Measurements from ENCODE around the gene HS3ST2.
A peak's percentile ranks its signal among the peaks of the same experiment; 100 is the strongest.

The HS3ST2 gene

DNA sequence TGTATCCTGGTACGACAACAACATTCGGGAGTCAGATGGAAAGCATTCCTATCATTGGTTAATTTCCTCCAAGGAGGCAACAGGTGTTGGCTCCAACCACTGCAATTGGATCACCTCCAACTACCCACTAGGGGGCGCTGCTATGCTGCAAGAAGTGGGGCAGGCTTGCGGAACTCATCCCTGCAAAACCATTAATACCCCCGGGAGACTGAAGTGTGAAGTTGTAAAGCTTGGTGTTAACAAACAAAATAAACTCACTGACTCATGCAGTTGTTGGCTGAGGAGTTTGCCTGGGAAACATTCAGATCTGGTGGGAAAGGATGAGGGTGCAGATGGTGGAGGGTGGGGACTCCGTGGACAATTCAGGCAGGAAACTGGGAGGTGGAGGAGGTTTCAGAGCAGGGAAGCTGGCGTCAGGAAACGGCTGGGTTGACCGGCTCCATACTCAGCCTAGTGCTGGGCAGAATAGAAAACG lies 84.9 kb downstream of the HS3ST2 start (continued):
- TF ChIP-seq SETDB1 (IDR thresholded peaks at IDR 0.05; ENCODE audit: insufficient read length, low read length) (no peak), OVOL3 (tag by site-specific recombination; IDR thresholded peaks at IDR 0.05) (no peak), ZIC2 (tag by site-specific recombination; IDR thresholded peaks at IDR 0.05) (0 out of 2 replicates have a peak, but pooled peaks have one; percentile 18), ZNF214 (tag by site-specific recombination; IDR thresholded peaks at IDR 0.05; ENCODE audit: borderline replicate concordance) (no peak), ZNF324 (tag by site-specific recombination; IDR thresholded peaks at IDR 0.05) (no peak), ZNF530 (tag by site-specific recombination; IDR thresholded peaks at IDR 0.05; ENCODE audit: low read depth) (no peak), ZNF211 (tag by site-specific recombination; IDR thresholded peaks at IDR 0.05; ENCODE audit: low read depth) (no peak), ZNF112 (tag by site-specific recombination; IDR thresholded peaks at IDR 0.05) (no peak), ZNF335 (tag by site-specific recombination; conservative IDR thresholded peaks at IDR 0.05) (peak; percentile 73), ZNF596 (tag by site-specific recombination; IDR thresholded peaks at IDR 0.05) (no peak), ZNF266 (tag by site-specific recombination; IDR thresholded peaks at IDR 0.05; ENCODE audit: low read depth) (no peak), ZNF747 (tag by site-specific recombination; IDR thresholded peaks at IDR 0.05) (no peak), ZFP3 (tag by site-specific recombination; IDR thresholded peaks at IDR 0.05; ENCODE audit: low read depth) (no peak), ZNF548 (tag by site-specific recombination; IDR thresholded peaks at IDR 0.05) (no peak), KLF10 (tag by site-specific recombination; IDR thresholded peaks at IDR 0.05) (no peak), ZNF830 (tag by site-specific recombination; IDR thresholded peaks at IDR 0.05; ENCODE audit: low read depth) (no peak), ZNF350 (tag by site-specific recombination; IDR thresholded peaks at IDR 0.05) (no peak), ZNF292 (tag by site-specific recombination; IDR thresholded peaks at IDR 0.05; ENCODE audit: borderline replicate concordance, low read depth) (no peak), ZXDB (tag by site-specific recombination; IDR thresholded peaks at IDR 0.05) (peak; percentile 67), ZNF654 (tag by site-specific recombination; IDR thresholded peaks at IDR 0.05; ENCODE audit: low read depth) (peak; percentile 99), ZNF549 (tag by site-specific recombination; IDR thresholded peaks at IDR 0.05) (no peak), ZFP41 (tag by site-specific recombination; IDR thresholded peaks at IDR 0.05; ENCODE audit: borderline replicate concordance) (no peak), IKZF3 (tag by site-specific recombination; IDR thresholded peaks at IDR 0.05) (peak; percentile 51; the same call in 1 of the 2 replicates), ZNF114 (tag by site-specific recombination; IDR thresholded peaks at IDR 0.05) (no peak), ZNF16 (tag by site-specific recombination; IDR thresholded peaks at IDR 0.05; ENCODE audit: low read depth) (no peak)
- TF ChIP-seq, protein P1, sequence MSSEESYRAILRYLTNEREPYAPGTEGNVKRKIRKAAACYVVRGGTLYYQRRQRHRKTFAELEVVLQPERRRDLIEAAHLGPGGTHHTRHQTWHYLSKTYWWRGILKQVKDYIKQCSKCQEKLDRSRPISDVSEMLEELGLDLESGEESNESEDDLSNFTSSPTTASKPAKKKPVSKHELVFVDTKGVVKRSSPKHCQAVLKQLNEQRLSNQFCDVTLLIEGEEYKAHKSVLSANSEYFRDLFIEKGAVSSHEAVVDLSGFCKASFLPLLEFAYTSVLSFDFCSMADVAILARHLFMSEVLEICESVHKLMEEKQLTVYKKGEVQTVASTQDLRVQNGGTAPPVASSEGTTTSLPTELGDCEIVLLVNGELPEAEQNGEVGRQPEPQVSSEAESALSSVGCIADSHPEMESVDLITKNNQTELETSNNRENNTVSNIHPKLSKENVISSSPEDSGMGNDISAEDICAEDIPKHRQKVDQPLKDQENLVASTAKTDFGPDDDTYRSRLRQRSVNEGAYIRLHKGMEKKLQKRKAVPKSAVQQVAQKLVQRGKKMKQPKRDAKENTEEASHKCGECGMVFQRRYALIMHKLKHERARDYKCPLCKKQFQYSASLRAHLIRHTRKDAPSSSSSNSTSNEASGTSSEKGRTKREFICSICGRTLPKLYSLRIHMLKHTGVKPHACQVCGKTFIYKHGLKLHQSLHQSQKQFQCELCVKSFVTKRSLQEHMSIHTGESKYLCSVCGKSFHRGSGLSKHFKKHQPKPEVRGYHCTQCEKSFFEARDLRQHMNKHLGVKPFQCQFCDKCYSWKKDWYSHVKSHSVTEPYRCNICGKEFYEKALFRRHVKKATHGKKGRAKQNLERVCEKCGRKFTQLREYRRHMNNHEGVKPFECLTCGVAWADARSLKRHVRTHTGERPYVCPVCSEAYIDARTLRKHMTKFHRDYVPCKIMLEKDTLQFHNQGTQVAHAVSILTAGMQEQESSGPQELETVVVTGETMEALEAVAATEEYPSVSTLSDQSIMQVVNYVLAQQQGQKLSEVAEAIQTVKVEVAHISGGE (tag by site-specific recombination; conservative IDR thresholded peaks at IDR 0.05; ENCODE audit: low read depth): no peak
- TF ChIP-seq, protein P2, sequence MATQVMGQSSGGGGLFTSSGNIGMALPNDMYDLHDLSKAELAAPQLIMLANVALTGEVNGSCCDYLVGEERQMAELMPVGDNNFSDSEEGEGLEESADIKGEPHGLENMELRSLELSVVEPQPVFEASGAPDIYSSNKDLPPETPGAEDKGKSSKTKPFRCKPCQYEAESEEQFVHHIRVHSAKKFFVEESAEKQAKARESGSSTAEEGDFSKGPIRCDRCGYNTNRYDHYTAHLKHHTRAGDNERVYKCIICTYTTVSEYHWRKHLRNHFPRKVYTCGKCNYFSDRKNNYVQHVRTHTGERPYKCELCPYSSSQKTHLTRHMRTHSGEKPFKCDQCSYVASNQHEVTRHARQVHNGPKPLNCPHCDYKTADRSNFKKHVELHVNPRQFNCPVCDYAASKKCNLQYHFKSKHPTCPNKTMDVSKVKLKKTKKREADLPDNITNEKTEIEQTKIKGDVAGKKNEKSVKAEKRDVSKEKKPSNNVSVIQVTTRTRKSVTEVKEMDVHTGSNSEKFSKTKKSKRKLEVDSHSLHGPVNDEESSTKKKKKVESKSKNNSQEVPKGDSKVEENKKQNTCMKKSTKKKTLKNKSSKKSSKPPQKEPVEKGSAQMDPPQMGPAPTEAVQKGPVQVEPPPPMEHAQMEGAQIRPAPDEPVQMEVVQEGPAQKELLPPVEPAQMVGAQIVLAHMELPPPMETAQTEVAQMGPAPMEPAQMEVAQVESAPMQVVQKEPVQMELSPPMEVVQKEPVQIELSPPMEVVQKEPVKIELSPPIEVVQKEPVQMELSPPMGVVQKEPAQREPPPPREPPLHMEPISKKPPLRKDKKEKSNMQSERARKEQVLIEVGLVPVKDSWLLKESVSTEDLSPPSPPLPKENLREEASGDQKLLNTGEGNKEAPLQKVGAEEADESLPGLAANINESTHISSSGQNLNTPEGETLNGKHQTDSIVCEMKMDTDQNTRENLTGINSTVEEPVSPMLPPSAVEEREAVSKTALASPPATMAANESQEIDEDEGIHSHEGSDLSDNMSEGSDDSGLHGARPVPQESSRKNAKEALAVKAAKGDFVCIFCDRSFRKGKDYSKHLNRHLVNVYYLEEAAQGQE (tag by site-specific recombination; IDR thresholded peaks at IDR 0.05): no peak
- TF ChIP-seq, protein P3, sequence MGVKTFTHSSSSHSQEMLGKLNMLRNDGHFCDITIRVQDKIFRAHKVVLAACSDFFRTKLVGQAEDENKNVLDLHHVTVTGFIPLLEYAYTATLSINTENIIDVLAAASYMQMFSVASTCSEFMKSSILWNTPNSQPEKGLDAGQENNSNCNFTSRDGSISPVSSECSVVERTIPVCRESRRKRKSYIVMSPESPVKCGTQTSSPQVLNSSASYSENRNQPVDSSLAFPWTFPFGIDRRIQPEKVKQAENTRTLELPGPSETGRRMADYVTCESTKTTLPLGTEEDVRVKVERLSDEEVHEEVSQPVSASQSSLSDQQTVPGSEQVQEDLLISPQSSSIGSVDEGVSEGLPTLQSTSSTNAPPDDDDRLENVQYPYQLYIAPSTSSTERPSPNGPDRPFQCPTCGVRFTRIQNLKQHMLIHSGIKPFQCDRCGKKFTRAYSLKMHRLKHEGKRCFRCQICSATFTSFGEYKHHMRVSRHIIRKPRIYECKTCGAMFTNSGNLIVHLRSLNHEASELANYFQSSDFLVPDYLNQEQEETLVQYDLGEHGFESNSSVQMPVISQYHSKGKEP (tag by site-specific recombination; IDR thresholded peaks at IDR 0.05): peak; percentile 49; the same call in 1 of the 2 replicates
- TF ChIP-seq, protein P4, sequence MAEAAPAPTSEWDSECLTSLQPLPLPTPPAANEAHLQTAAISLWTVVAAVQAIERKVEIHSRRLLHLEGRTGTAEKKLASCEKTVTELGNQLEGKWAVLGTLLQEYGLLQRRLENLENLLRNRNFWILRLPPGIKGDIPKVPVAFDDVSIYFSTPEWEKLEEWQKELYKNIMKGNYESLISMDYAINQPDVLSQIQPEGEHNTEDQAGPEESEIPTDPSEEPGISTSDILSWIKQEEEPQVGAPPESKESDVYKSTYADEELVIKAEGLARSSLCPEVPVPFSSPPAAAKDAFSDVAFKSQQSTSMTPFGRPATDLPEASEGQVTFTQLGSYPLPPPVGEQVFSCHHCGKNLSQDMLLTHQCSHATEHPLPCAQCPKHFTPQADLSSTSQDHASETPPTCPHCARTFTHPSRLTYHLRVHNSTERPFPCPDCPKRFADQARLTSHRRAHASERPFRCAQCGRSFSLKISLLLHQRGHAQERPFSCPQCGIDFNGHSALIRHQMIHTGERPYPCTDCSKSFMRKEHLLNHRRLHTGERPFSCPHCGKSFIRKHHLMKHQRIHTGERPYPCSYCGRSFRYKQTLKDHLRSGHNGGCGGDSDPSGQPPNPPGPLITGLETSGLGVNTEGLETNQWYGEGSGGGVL (tag by site-specific recombination; IDR thresholded peaks at IDR 0.05): no peak
- TF ChIP-seq, protein P5, sequence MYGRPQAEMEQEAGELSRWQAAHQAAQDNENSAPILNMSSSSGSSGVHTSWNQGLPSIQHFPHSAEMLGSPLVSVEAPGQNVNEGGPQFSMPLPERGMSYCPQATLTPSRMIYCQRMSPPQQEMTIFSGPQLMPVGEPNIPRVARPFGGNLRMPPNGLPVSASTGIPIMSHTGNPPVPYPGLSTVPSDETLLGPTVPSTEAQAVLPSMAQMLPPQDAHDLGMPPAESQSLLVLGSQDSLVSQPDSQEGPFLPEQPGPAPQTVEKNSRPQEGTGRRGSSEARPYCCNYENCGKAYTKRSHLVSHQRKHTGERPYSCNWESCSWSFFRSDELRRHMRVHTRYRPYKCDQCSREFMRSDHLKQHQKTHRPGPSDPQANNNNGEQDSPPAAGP (tag by site-specific recombination; IDR thresholded peaks at IDR 0.05): peak; percentile 88
